Erythroblast (primary cell): ENCODE data around the gene LTB4R2.

Source experiments
- GATA1 ChIP-seq: IDR thresholded peaks from 2 replicates; pipeline ENCODE4 v1.6.1; 2011; ENCODE audit warnings: low read depth, mild to moderate bottlenecking, control low read depth, low read length, moderate library complexity
- POLR2A ChIP-seq: IDR thresholded peaks from 2 replicates; pipeline ENCODE4 v1.6.1; 2011; ENCODE audit warnings: mild to moderate bottlenecking, low read length

DNA sequence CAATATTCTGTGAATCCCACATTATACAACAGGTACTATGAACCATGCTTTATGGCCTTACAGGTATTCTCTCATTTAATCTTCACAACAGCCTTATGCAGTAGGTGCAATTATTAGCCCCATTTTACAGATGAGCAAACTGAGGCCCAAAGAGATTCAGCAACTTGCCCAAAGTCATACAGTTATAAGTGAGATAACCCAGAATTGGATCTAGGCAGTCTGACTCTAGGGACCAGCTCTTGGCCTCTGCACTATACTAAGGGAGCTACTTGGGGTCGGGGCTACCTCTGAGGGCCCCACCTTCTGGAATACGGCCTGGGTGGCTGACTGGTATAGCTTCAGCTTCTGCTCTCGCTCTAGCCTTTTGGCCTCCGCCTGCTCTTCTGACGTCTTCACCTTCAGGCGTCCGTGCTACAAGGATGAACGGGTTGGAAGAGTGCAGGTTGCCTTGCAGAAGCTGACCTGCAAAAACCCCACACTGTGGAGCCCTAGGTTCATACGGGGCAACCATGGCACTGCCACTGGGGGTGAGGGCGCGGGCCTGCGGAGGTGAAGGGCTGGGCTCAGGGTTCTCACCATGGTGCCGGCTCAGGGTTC, 39.3 kb upstream of the LTB4R2 start:
- TF ChIP-seq POLR2A = no peak
- no peak for TF ChIP-seq GATA1
